Pancreas (tissue), 10 donors: Measurements from ENCODE around the gene CNTRL. TPM values are rescaled to one million over a fixed set of nuclear protein-coding genes. Genes with fewer than 3 reads are reported as not detected.
"Not testable (repeated sequence)": the region's sequence is repeated elsewhere in the genome, so short reads cannot be mapped to it uniquely, and the experiment has no call there.

ENCODE experiments used
- ATAC-seq, 4 donors: fragments of 200-7000 bp; cut with Tn5 transposase; one replicate each; pipeline versions ENCODE4 v1.8.0 to v1.9.1; 2020; ENCODE audit warnings: mild to moderate bottlenecking in 4 of 4, moderate library complexity in 4 of 4
- DNase-seq, 6 donors: peaks; one replicate each; pipeline ENCODE4 v3.0.0-alpha.2; 2020
- FAIRE-seq: peaks from 2 replicates; lab custom pipeline; 2012; peaks lifted over from hg19 to GRCh38; lab: Jason Lieb, UNC
- H3K27ac ChIP-seq, 4 donors: fragments of 200-600 bp; sonication (generic); 1 replicate in 3 of 4; 2 replicates in 1 of 4; pipeline versions ENCODE4 v1.5.0 to v1.8.0; 2020
- H3K27me3 ChIP-seq, 4 donors: fragments of 200-600 bp; one replicate each; pipeline ENCODE4 v1.8.0; 2021
- H3K36me3 ChIP-seq, 3 donors: fragments of 200-600 bp; sonication (generic) in 1 of 3; one replicate each; pipeline versions ENCODE4 v1.5.0 to v1.8.0; 2020 to 2021
- H3K4me1 ChIP-seq, 3 donors: fragments of 200-600 bp; one replicate each; pipeline ENCODE4 v1.8.0; 2021
- H3K4me3 ChIP-seq, 4 donors: fragments of 200-600 bp; sonication (generic) in 2 of 4; one replicate each; pipeline versions ENCODE4 v1.5.0 to v1.8.0; 2020 to 2021
- H3K9me3 ChIP-seq, 4 donors: fragments of 200-600 bp; one replicate each; pipeline ENCODE4 v1.8.0; 2021
- CTCF ChIP-seq, 4 donors: fragments of 200-600 bp; sonication (generic) in 3 of 4; IDR thresholded peaks; one replicate each; pipeline versions ENCODE4 v1.5.0 to v1.8.0; 2021; ENCODE audit warnings: antibody characterized with exemption in 4 of 4
- WGBS, 2 donors: extraction: QIAGEN DNeasy Blood & Tissue Kit; methylation state at CpG; one replicate each; pipeline ENCODE4 v1.1.7; 2013; 5-methylcytosine and 5-hydroxymethylcytosine counted together
- intact Hi-C, 3 donors: fragments of 100-400 bp; cut with DNase I; formaldehyde crosslinking; loops; one replicate each; pipeline versions ENCODE4 v1.11.1 to v1.14.2; 2022
- polyA plus RNA-seq, 2 donors: library from polyadenylated mRNA; stranded (reverse); fragments of 200-250 nt; gene quantifications; one replicate each; pipeline ENCODE4 v1.2.3, GENCODE V29; 2013
- total RNA-seq, 6 donors: library from RNA; stranded (reverse); fragmentation: NEBNext Ultra II Directional in 4 of 6; extraction: Animal tissue kit (Norgen Biotek cat#: 25700) in 4 of 6; gene quantifications; one replicate each; pipeline versions ENCODE4 v1.2.1 to v1.2.4, GENCODE V29; 2021 to 2023
- donor health status: healthy with polysubstance abuse.
- donor health status: DM: no; HTN: no; CAD: no; lungs with moderate emphysema.
- donor health status: DM: no; HTN: no; CAD: no.
- donor health status: control.
- donor health status: control.
- donor health status: Bipolar disorder and iron deficiency.
- donor health status: DM: yes; HTN: yes; CAD: no.
- donor health status: DM: no; HTN: no; CAD: no.
- donor health status: DM: no; HTN: no; CAD: no.
- donor health status: DM: yes; HTN: yes; CAD: no.

CNTRL gene
- total and polyA plus RNA-seq, 8 donors = 5.0 to 12.1 (median 6.5) TPM

- no peak for DNase-seq
- H3K27me3 ChIP-seq = no peaks in the 10 kb centered on the region
- intact Hi-C loops = no loop called here
- peaks cover 0 to 11% (median 0%) of the 10 kb centered on the region in 3 donors for H3K4me1 ChIP-seq
- ATAC-seq = no peak
- no peaks in the 10 kb centered on the region for H3K9me3 ChIP-seq
- no peak for TF ChIP-seq CTCF (IDR thresholded peaks at IDR 0.05)
- 58% methylated on average over 5 of the region's 5 CpGs for WGBS, 2 donors
- peak overlapping the region in 2 of 4 donors; percentile 35 to 64 for H3K27ac ChIP-seq
- no peaks in the 10 kb centered on the region for H3K36me3 ChIP-seq
- H3K4me3 ChIP-seq = peak overlapping the region; percentile 24 to 38 (median 30)
- FAIRE-seq = no peak
Observed at GRCh38 chr9:121122246-121123032, 47.7 kb downstream of the CNTRL start.

- H3K27me3 ChIP-seq = no peaks in the 10 kb centered on the region
- no peak overlapping the region for H3K4me3 ChIP-seq
- ATAC-seq = no peak
- peaks cover 0 to 11% (median 0%) of the 10 kb centered on the region in 3 donors for H3K4me1 ChIP-seq
- intact Hi-C loops = no loop called here
- no peaks in the 10 kb centered on the region for H3K9me3 ChIP-seq
- TF ChIP-seq CTCF (IDR thresholded peaks at IDR 0.05) = no peak
- no peaks in the 10 kb centered on the region for H3K36me3 ChIP-seq
- no peak overlapping the region for H3K27ac ChIP-seq
- FAIRE-seq = no peak
- 76 to 79% methylated on average over 5 of the region's 5 CpGs for WGBS, 2 donors
- no peak for DNase-seq
Observed at GRCh38 chr9:121123816-121124535, 49.2 kb downstream of the CNTRL start.

- FAIRE-seq (no peak), DNase-seq (no peak), ATAC-seq (no peak)
- Histone ChIP-seq H3K4me1 (peaks cover 0 to 11% (median 0%) of the 10 kb centered on the region in 3 donors), H3K27me3 (no peaks in the 10 kb centered on the region), H3K9me3 (no peaks in the 10 kb centered on the region), H3K36me3 (no peaks in the 10 kb centered on the region), H3K4me3 (no peak overlapping the region), H3K27ac (no peak overlapping the region)
- no peak for TF ChIP-seq CTCF (IDR thresholded peaks at IDR 0.05)
- 50 to 72% methylated on average over 3 of the region's 3 CpGs for WGBS, 2 donors
- intact Hi-C loops = no loop called here
Observed at GRCh38 chr9:121125590-121125989, 50.8 kb downstream of the CNTRL start.

GRCh38 chr9:121129384-121129783, 54.6 kb downstream of the CNTRL start:
- H3K27me3 ChIP-seq, H3K4me1 ChIP-seq, H3K4me3 ChIP-seq, DNase-seq, H3K9me3 ChIP-seq, ATAC-seq, H3K36me3 ChIP-seq, FAIRE-seq, H3K27ac ChIP-seq, intact Hi-C loops: not testable (repeated sequence)
- WGBS, 2 donors = 85 to 93% methylated on average over 3 of the region's 3 CpGs

GRCh38 chr9:121133104-121133816, 58.5 kb downstream of the CNTRL start:
- DNase-seq (peak; percentile 51 to 76 (median 60)), FAIRE-seq (no peak), ATAC-seq (peak; percentile 27 to 68 (median 46))
- no peak overlapping the region for H3K27ac ChIP-seq
- TF ChIP-seq CTCF (IDR thresholded peaks at IDR 0.05) = no peak
- H3K4me1 ChIP-seq = no peaks in the 10 kb centered on the region
- WGBS, 2 donors = 83 to 85% methylated on average over 19 of the region's 19 CpGs
- H3K36me3 ChIP-seq = no peaks in the 10 kb centered on the region
- H3K4me3 ChIP-seq = no peak overlapping the region
- no peaks in the 10 kb centered on the region for H3K27me3 ChIP-seq
- intact Hi-C loops = no loop called here
- H3K9me3 ChIP-seq = no peaks in the 10 kb centered on the region
